H1 (cell line): ENCODE measurements around the gene VSTM2L. TPM values are rescaled to one million over a fixed set of nuclear protein-coding genes. Genes with fewer than 3 reads are reported as not detected.

Source experiments
- CTCF ChIA-PET: fragments of 300-600 bp; sonication (Branson Sonifier 250); formaldehyde crosslinking; loops from one replicate; lab custom pipeline; 2021; ENCODE audit not compliant: partially characterized antibody; lab: Charles Lee
- POLR2A ChIA-PET: fragments of 300-600 bp; sonication (Branson Sonifier 250); formaldehyde crosslinking; loops from one replicate; lab custom pipeline; 2021; ENCODE audit warnings: inconsistent platforms; ENCODE audit not compliant: partially characterized antibody; lab: Charles Lee
- DNase-seq, 2 experiments: peaks; one replicate each; pipeline versions ENCODE4 v3.0.0 to v3.0.0-alpha.2; 2010 to 2022; ENCODE audit warnings: low spot score in 2 of 2, low read depth in 1 of 2, mixed read lengths in 1 of 2
- FAIRE-seq: peaks from 2 replicates; lab custom pipeline; 2011; peaks lifted over from hg19 to GRCh38; lab: Jason Lieb, UNC
- H2AFZ ChIP-seq: 2 replicates; pipeline ENCODE4 v1.8.1; 2012; ENCODE audit warnings: low read length, inconsistent platforms
- H2AK5ac ChIP-seq: 2 replicates; pipeline ENCODE4 v1.6.1; 2013; ENCODE audit warnings: low read depth, low read length
- H2BK120ac ChIP-seq: replicated peaks from 2 replicates; pipeline ENCODE3; 2013; ENCODE audit warnings: low read depth, low read length, inconsistent platforms
- H2BK12ac ChIP-seq: 2 replicates; pipeline ENCODE4 v1.6.1; 2013; ENCODE audit warnings: low read depth, low read length
- H2BK15ac ChIP-seq: 2 replicates; pipeline ENCODE4 v1.6.1; 2013; ENCODE audit warnings: low read length
- H2BK20ac ChIP-seq: 2 replicates; pipeline ENCODE4 v1.6.1; 2013; ENCODE audit warnings: low read length
- H2BK5ac ChIP-seq: 2 replicates; pipeline ENCODE4 v1.6.1; 2013; ENCODE audit warnings: low read depth, low read length
- H3K14ac ChIP-seq: 2 replicates; pipeline ENCODE4 v1.6.1; 2013; ENCODE audit warnings: inconsistent platforms; ENCODE audit not compliant: insufficient read length
- H3K18ac ChIP-seq: 2 replicates; pipeline ENCODE4 v1.6.1; 2013; ENCODE audit warnings: low read length; ENCODE audit errors: extremely low read depth
- H3K23ac ChIP-seq: 2 replicates; pipeline ENCODE4 v1.6.1; 2013; ENCODE audit warnings: inconsistent platforms; ENCODE audit not compliant: insufficient read length
- H3K23me2 ChIP-seq: 2 replicates; pipeline ENCODE4 v1.6.1; 2013; ENCODE audit warnings: low read depth, low read length
- H3K27ac ChIP-seq: 2 replicates; pipeline ENCODE4 v1.6.1; 2011; ENCODE audit warnings: low read depth, low read length, inconsistent platforms
- H3K27me3 ChIP-seq, 4 experiments: replicated peaks in 1 of 4; 1 replicate in 1 of 4; 2 replicates in 3 of 4; pipeline versions ENCODE4 v1.6.1 to v1.8.1; 2011 to 2013; ENCODE audit warnings: low read length in 3 of 4, mild to moderate bottlenecking in 3 of 4, inconsistent platforms in 2 of 4, mixed read lengths in 2 of 4, moderate library complexity in 1 of 4; ENCODE audit not compliant: control insufficient read depth in 3 of 4, insufficient read depth in 3 of 4; ENCODE audit errors: extremely low read depth in 1 of 4
- H3K36me3 ChIP-seq, 4 experiments: 2 replicates each; pipeline versions ENCODE4 v1.6.1 to v1.8.1; 2011 to 2013; ENCODE audit warnings: mild to moderate bottlenecking in 4 of 4, low read length in 3 of 4, moderate library complexity in 2 of 4, control low read depth in 1 of 4, inconsistent platforms in 1 of 4; ENCODE audit not compliant: insufficient read depth in 4 of 4, control insufficient read depth in 2 of 4
- H3K4ac ChIP-seq: replicated peaks from 2 replicates; pipeline ENCODE3; 2013; ENCODE audit warnings: low read length, low read depth, mixed read lengths, inconsistent platforms; ENCODE audit not compliant: insufficient read length
- H3K4me1 ChIP-seq, 4 experiments: replicated peaks in 1 of 4; 1 replicate in 1 of 4; 2 replicates in 3 of 4; pipeline versions ENCODE4 v1.6.1 to v1.8.1; 2011 to 2013; ENCODE audit warnings: low read length in 3 of 4, inconsistent platforms in 2 of 4, mixed read lengths in 1 of 4; ENCODE audit not compliant: insufficient read depth in 4 of 4, control insufficient read depth in 3 of 4
- H3K4me2 ChIP-seq, 2 experiments: 2 replicates each; pipeline versions ENCODE4 v1.6.1 to v1.8.1; 2011 to 2013; ENCODE audit warnings: low read depth in 2 of 2, low read length in 2 of 2, control low read depth in 1 of 2, inconsistent platforms in 1 of 2, mild to moderate bottlenecking in 1 of 2; ENCODE audit not compliant: insufficient read depth in 1 of 2
- H3K4me3 ChIP-seq, 4 experiments: fragments of 200-600, 300-600 bp in 1 of 4; sonication (generic), shearing (Covaris generic), sonication (Bioruptor Twin) in 1 of 4; 2 replicates each; pipeline versions ENCODE4 v1.5.1 to v1.8.1; 2011 to 2016; ENCODE audit warnings: low read length in 4 of 4, low read depth in 3 of 4, control low read depth in 2 of 4, inconsistent platforms in 2 of 4, mild to moderate bottlenecking in 2 of 4, mixed read lengths in 1 of 4, moderate library complexity in 1 of 4; ENCODE audit not compliant: insufficient read depth in 2 of 4; ENCODE audit errors: extremely low read depth in 1 of 4
- H3K56ac ChIP-seq: replicated peaks from 2 replicates; pipeline ENCODE3; 2013; ENCODE audit warnings: low read depth, mild to moderate bottlenecking, mixed read lengths, low read length, inconsistent platforms; ENCODE audit not compliant: insufficient read length
- H3K79me1 ChIP-seq: 2 replicates; pipeline ENCODE4 v1.6.1; 2013; ENCODE audit warnings: low read depth, low read length, control low read depth
- H3K79me2 ChIP-seq, 2 experiments: 2 replicates each; pipeline versions ENCODE4 v1.6.1 to v1.8.1; 2012 to 2013; ENCODE audit warnings: low read length in 2 of 2, mild to moderate bottlenecking in 2 of 2, inconsistent platforms in 1 of 2; ENCODE audit not compliant: insufficient read depth in 2 of 2, control insufficient read depth in 1 of 2
- H3K9ac ChIP-seq, 4 experiments: replicated peaks in 1 of 4; 1 replicate in 1 of 4; 2 replicates in 3 of 4; pipeline versions ENCODE4 v1.6.1 to v1.8.1; 2011 to 2013; ENCODE audit warnings: low read depth in 3 of 4, low read length in 3 of 4, control low read depth in 2 of 4, mild to moderate bottlenecking in 2 of 4, moderate library complexity in 2 of 4, inconsistent platforms in 1 of 4; ENCODE audit errors: extremely low read depth in 1 of 4
- H3K9me3 ChIP-seq, 2 experiments: 2 replicates each; pipeline versions ENCODE4 v1.6.1 to v1.8.1; 2012 to 2013; ENCODE audit warnings: mild to moderate bottlenecking in 2 of 2, moderate library complexity in 2 of 2, control low read depth in 1 of 2, inconsistent platforms in 1 of 2, low read depth in 1 of 2, low read length in 1 of 2, mixed read lengths in 1 of 2; ENCODE audit not compliant: insufficient read depth in 2 of 2
- H4K20me1 ChIP-seq, 2 experiments: replicated peaks in 1 of 2; 2 replicates each; pipeline versions ENCODE3 to v1.8.1; 2011 to 2013; ENCODE audit warnings: inconsistent platforms in 2 of 2, low read length in 2 of 2, mild to moderate bottlenecking in 1 of 2; ENCODE audit not compliant: insufficient read depth in 2 of 2, control insufficient read depth in 1 of 2
- H4K5ac ChIP-seq: 2 replicates; pipeline ENCODE4 v1.6.1; 2013; ENCODE audit warnings: low read length, low read depth, mixed read lengths, inconsistent platforms; ENCODE audit not compliant: insufficient read length
- H4K8ac ChIP-seq: 2 replicates; pipeline ENCODE4 v1.8.0; 2013; ENCODE audit warnings: mild to moderate bottlenecking, moderate library complexity, low read length, inconsistent platforms; ENCODE audit not compliant: insufficient read depth; ENCODE audit errors: extremely low read depth
- H4K91ac ChIP-seq: replicated peaks from 2 replicates; pipeline ENCODE3; 2013; ENCODE audit warnings: low read length, mixed read lengths, inconsistent platforms; ENCODE audit not compliant: insufficient read length
- BACH1 ChIP-seq: IDR thresholded peaks from 2 replicates; pipeline ENCODE4 v1.6.1; 2012; ENCODE audit warnings: low read length, improper control_type of control experiment
- FOSL1 ChIP-seq: IDR thresholded peaks from 2 replicates; pipeline ENCODE4 v1.6.1; 2011; ENCODE audit warnings: mild to moderate bottlenecking, low read depth, low read length, moderate library complexity; ENCODE audit not compliant: insufficient read depth
- GABPA ChIP-seq: IDR thresholded peaks from 2 replicates; pipeline ENCODE4 v1.6.1; 2011; ENCODE audit warnings: mild to moderate bottlenecking, low read length, moderate library complexity, borderline replicate concordance; ENCODE audit not compliant: insufficient read depth
- JUN ChIP-seq: IDR thresholded peaks from 2 replicates; pipeline ENCODE4 v1.6.1; 2011; ENCODE audit warnings: low read depth, mild to moderate bottlenecking, improper control_type of control experiment, low read length
- RAD21 ChIP-seq, 2 experiments: IDR thresholded peaks in 1 of 2; conservative IDR thresholded peaks in 1 of 2; 2 replicates each; pipeline ENCODE4 v1.6.1; 2011; ENCODE audit warnings: low read depth in 2 of 2, low read length in 2 of 2, improper control_type of control experiment in 1 of 2, inconsistent platforms in 1 of 2, mild to moderate bottlenecking in 1 of 2, moderate library complexity in 1 of 2
- RBBP5 ChIP-seq: IDR thresholded peaks from 2 replicates; pipeline ENCODE4 v1.7.1; 2012; ENCODE audit warnings: low read depth, mild to moderate bottlenecking, inconsistent platforms, low read length, moderate library complexity, borderline replicate concordance
- RFX5 ChIP-seq: IDR thresholded peaks from 2 replicates; pipeline ENCODE4 v1.6.1; 2011; ENCODE audit warnings: low read depth, low read length, improper control_type of control experiment, borderline replicate concordance
- RNF2 ChIP-seq: fragments of 200-900, 300-1000 bp; sonication (generic); IDR thresholded peaks from 2 replicates; pipeline ENCODE4 v1.7.1; 2016; ENCODE audit warnings: borderline replicate concordance, low read depth, mild to moderate bottlenecking, antibody characterized with exemption, low read length; ENCODE audit not compliant: poor library complexity, severe bottlenecking; ENCODE audit errors: missing control alignments
- SP2 ChIP-seq: IDR thresholded peaks from 2 replicates; pipeline ENCODE4 v1.6.1; 2012; ENCODE audit warnings: mild to moderate bottlenecking, low read length, inconsistent platforms
- SUZ12 ChIP-seq: fragments of 200-600 bp; sonication (generic); IDR thresholded peaks from 2 replicates; pipeline ENCODE4 v1.6.1; 2012; ENCODE audit warnings: mild to moderate bottlenecking, inconsistent platforms, low read length, moderate library complexity, mixed read lengths
- TAF7 ChIP-seq: optimal IDR thresholded peaks from 2 replicates; pipeline ENCODE3; 2011; ENCODE audit warnings: low read depth, mild to moderate bottlenecking, inconsistent platforms, low read length, moderate library complexity, borderline replicate concordance
- ZNF274 ChIP-seq: IDR thresholded peaks from 2 replicates; pipeline ENCODE4 v1.7.0; 2012; ENCODE audit warnings: low read length, borderline replicate concordance; ENCODE audit errors: extremely low read depth
- WGBS, 2 experiments: shearing (Covaris generic) in 1 of 2; methylation state at CpG; one replicate each; pipeline versions ENCODE4 v1.1.6 to v1.1.7; 2013 to 2015; ENCODE audit warnings: low lambda C conversion rate in 2 of 2, mixed read lengths in 2 of 2, inconsistent platforms in 1 of 2, low coverage in 1 of 2, missing lambda C conversion rate in 1 of 2; ENCODE audit not compliant: insufficient replicate concordance in 2 of 2, insufficient coverage in 1 of 2, insufficient read length in 1 of 2; ENCODE audit errors: extremely low coverage in 1 of 2, missing lambda C conversion rate in 1 of 2; 5-methylcytosine and 5-hydroxymethylcytosine counted together
- polyA plus RNA-seq, 7 experiments: library from polyadenylated mRNA; depleted of rRNA in 3 of 7; stranded (reverse) in 5 of 7; unstranded in 2 of 7; fragments of >200 nt in 5 of 7; fragments of 200-250 nt in 2 of 7; gene quantifications; 1 replicate in 5 of 7; 2 replicates in 1 of 7; 4 replicates in 1 of 7; pipeline versions ENCODE4 v1.2.1 to v1.2.3, GENCODE V29; 2011 to 2013; ENCODE audit warnings: missing spikeins in 2 of 7, mixed read lengths in 2 of 7
- total RNA-seq: library from RNA; stranded (reverse); fragmentation: NEBNext Ultra II Directional; extraction: Animal tissue kit (Norgen Biotek cat#: 25700); gene quantifications from 2 replicates; pipeline ENCODE4 v1.2.1, GENCODE V29; 2021

Gene VSTM2L
- total and polyA plus RNA-seq, 2 of the 8 experiments (the other 6 are each of a cell fraction or from before 2014, with no cell fraction given) = 1.3 to 3.2 TPM

DNA sequence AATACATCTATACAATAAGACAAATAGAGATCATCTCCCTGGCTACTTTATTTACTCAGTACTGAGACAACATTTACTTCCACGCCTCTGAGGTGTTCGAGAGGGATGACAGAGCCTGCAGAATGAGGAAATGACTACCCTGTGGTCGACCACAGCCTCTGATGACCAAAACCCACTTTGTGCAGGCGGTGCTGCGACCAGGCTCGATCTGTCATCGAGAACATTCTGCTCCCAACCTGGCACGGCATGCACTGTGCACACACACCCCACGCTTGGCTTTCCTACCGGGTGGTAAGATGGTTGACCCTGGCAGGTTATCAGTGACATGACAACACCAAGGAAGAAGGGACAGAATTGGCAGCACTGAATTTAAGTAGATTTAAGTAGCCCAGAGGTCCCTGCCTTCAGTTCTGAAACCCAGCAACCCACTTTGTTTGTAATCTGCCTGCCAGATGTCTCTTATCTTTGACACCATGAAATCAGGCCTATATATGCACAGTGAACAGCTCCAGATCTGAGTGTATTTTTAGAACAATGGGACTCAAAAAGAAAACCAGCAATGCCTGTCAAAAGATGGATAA lies 87.7 kb downstream of the VSTM2L start:
- no peak overlapping the region for H2BK20ac ChIP-seq
- no peak overlapping the region for H2BK5ac ChIP-seq
- H3K79me2 ChIP-seq = no peaks in the 10 kb centered on the region
- H3K4me3 ChIP-seq = no peak overlapping the region
- H2AK5ac ChIP-seq = no peak overlapping the region
- H2BK12ac ChIP-seq = no peak overlapping the region
- peaks cover 2 to 39% (median 15%) of the 10 kb centered on the region in 4 experiments; a peak in 5 of 8 replicates for H3K36me3 ChIP-seq
- no peak overlapping the region for H2BK120ac ChIP-seq
- 95% methylated on average over 10 of the region's 10 CpGs; no CpG with 5 or more reads in 1 of the 2 experiments for WGBS, 2 experiments
- no peaks in the 10 kb centered on the region for H3K79me1 ChIP-seq
- POLR2A ChIA-PET = interaction anchor here (0.7 to 1.2 kb wide), 2 partner anchors 54 to 76 kb away, joined by 3 read pairs; no protein-coding TSS in a partner anchor
- no peak overlapping the region for H3K4me2 ChIP-seq
- no peak overlapping the region for H3K18ac ChIP-seq
- no peak overlapping the region for H2BK15ac ChIP-seq
- H3K4ac ChIP-seq = no peak overlapping the region
- H4K91ac ChIP-seq = no peak overlapping the region
- no peak overlapping the region for H3K27ac ChIP-seq
- no peaks in the 10 kb centered on the region; a peak in 2 of 7 replicates for H3K4me1 ChIP-seq
- no peak overlapping the region for H4K8ac ChIP-seq
- no peak overlapping the region for H4K5ac ChIP-seq
- H3K23ac ChIP-seq = no peak overlapping the region
- CTCF ChIA-PET = interaction anchor here (0.7 to 5.3 kb wide), 7 partner anchors 10 to 425 kb away, joined by 3 to 32 read pairs (median 9); partner anchors contain the start of gene VSTM2L
- FAIRE-seq (no peak), DNase-seq (no peak)
- no peak overlapping the region for H3K14ac ChIP-seq
- peaks cover 3 to 10% of the 10 kb centered on the region in 2 experiments for H4K20me1 ChIP-seq
- H3K56ac ChIP-seq = no peak overlapping the region
- H3K9me3 ChIP-seq = no peaks in the 10 kb centered on the region
- H3K23me2 ChIP-seq = no peaks in the 10 kb centered on the region
- no peak overlapping the region for H3K9ac ChIP-seq
- no peaks in the 10 kb centered on the region for H3K27me3 ChIP-seq
- H2AFZ ChIP-seq = no peak overlapping the region
- TF ChIP-seq FOSL1 (no peak), TAF7 (no peak), ZNF274 (no peak), BACH1 (no peak), RBBP5 (no peak), RNF2 (no peak), RAD21 (IDR thresholded peaks at IDR 0.05 in 1 of 2, conservative IDR thresholded peaks at IDR 0.05 in 1 of 2; ENCODE audit: low read depth in 2 of 2, low read length in 2 of 2) (no peak), JUN (no peak), SP2 (no peak), RFX5 (no peak), SUZ12 (no peak), GABPA (no peak)
